ENCODE results near the gene PRKAG1. TPM values are rescaled to one million over a fixed set of nuclear protein-coding genes. Genes with fewer than 3 reads are reported as not detected.
A peak's percentile ranks its signal among the peaks of the same experiment; 100 is the strongest.

PRKAG1 gene
- total RNA-seq, 6 experiments from 2014 or later = 79.0 to 92.0 (median 83.3) TPM

- peaks cover 15% of the 10 kb centered on the region for H3K36me3 Mint-ChIP-seq (ENCODE audit: low read depth)
- H3K4me1 Mint-ChIP-seq (ENCODE audit: low read depth) = peaks cover 12% of the 10 kb centered on the region
- TF ChIP-seq, protein P1, sequence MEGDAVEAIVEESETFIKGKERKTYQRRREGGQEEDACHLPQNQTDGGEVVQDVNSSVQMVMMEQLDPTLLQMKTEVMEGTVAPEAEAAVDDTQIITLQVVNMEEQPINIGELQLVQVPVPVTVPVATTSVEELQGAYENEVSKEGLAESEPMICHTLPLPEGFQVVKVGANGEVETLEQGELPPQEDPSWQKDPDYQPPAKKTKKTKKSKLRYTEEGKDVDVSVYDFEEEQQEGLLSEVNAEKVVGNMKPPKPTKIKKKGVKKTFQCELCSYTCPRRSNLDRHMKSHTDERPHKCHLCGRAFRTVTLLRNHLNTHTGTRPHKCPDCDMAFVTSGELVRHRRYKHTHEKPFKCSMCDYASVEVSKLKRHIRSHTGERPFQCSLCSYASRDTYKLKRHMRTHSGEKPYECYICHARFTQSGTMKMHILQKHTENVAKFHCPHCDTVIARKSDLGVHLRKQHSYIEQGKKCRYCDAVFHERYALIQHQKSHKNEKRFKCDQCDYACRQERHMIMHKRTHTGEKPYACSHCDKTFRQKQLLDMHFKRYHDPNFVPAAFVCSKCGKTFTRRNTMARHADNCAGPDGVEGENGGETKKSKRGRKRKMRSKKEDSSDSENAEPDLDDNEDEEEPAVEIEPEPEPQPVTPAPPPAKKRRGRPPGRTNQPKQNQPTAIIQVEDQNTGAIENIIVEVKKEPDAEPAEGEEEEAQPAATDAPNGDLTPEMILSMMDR (IDR thresholded peaks at IDR 0.05) = no peak
- DNase-seq = no peak
- no peaks in the 10 kb centered on the region for H3K9me3 Mint-ChIP-seq
- H3K27ac Mint-ChIP-seq = peak overlapping the region; percentile 18; the same call in 1 of the 2 replicates
- no peak overlapping the region for H3K4me3 Mint-ChIP-seq
- H3K27me3 Mint-ChIP-seq (ENCODE audit: insufficient read depth) = peaks cover 7% of the 10 kb centered on the region; the same call in 1 of the 2 replicates
Measured at GRCh38 chr12:49023812-49024211, 5.2 kb upstream of the PRKAG1 start.

DNA sequence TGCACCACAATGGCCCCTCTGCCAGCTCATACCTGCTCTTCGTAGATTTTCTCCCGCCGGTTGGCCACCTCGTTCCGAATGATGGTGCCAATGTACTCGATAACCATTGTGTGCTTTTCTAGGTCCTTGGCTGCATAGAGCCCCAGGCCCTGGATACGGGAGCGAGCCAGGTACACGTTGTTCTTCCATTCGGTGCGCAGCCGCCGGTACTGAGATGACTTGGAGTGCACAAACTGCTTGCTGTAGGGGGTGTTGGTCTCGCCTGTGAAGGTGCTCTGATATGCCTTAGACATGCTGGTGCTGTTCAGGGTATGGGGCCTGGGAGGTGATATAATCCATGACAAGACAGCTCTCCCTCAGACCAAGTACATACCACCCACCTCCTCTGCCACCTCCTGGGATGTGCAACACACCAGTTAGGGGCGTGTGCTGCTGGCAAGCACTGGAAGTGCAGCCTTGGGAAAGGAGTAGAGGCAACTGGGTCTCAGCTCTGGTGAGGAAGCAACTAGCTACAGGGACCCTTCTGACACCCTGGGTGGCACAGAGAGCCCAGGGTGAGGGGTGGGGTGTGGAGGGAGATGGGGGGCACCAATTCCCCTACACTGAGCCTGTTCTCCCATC lies 4.1 kb upstream of the PRKAG1 start:
- Mint-ChIP-seq H3K27ac (0 out of 2 replicates have a peak overlapping the region, but pooled peaks have one; percentile 40), H3K4me1 (ENCODE audit: low read depth) (peaks cover 18% of the 10 kb centered on the region), H3K27me3 (ENCODE audit: insufficient read depth) (peaks cover 10% of the 10 kb centered on the region), H3K4me3 (no peak overlapping the region), H3K9me3 (no peaks in the 10 kb centered on the region), H3K36me3 (ENCODE audit: low read depth) (peaks cover 10% of the 10 kb centered on the region)
- no peak for DNase-seq
- TF ChIP-seq, protein P1 (IDR thresholded peaks at IDR 0.05) = no peak

DNA sequence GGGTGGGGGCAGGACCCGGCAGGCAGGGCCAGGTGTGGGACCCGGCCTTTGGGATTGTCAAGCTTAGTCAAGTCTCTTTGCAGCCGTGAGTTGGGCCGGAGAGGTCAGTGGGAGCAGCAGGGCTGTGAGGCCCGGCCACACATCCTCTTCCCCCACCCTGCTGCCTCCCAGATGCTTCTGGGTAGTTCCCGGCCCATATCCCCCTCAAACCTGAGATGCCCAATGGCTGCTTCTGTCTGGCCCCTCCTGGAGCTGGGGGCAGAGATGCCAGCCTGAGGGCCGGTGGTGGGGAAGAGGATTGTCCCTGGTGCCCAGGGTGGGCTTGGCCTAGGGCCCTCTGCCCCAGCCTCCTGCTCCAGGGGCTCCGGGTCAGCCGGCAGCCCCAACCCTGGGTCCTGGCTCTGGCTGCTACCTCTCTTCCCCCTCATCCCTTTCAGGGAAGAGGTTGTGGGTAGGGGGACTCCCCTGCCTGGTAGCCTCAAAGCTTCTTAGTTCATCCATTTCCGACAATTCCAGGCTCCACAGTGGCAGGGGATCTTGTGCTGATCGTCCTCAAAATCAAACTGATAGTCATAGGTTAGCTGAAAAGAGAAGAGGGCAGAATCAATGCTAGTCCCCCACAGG lies 2.8 kb upstream of the PRKAG1 start:
- Mint-ChIP-seq H3K27me3 (ENCODE audit: insufficient read depth) (peaks cover 10% of the 10 kb centered on the region), H3K27ac (peak overlapping the region; percentile 16; the same call in 1 of the 2 replicates), H3K4me3 (no peak overlapping the region), H3K4me1 (ENCODE audit: low read depth) (peaks cover 31% of the 10 kb centered on the region), H3K9me3 (no peaks in the 10 kb centered on the region), H3K36me3 (ENCODE audit: low read depth) (peaks cover 14% of the 10 kb centered on the region)
- no peak for DNase-seq
- TF ChIP-seq, protein P1 (IDR thresholded peaks at IDR 0.05) = no peak

GRCh38 chr12:49020441-49020840 lies 1.9 kb upstream of the PRKAG1 start:
- Mint-ChIP-seq H3K4me3 (no peak overlapping the region), H3K9me3 (no peaks in the 10 kb centered on the region), H3K36me3 (ENCODE audit: low read depth) (peaks cover 21% of the 10 kb centered on the region), H3K27ac (peak overlapping the region; percentile 6; the same call in 1 of the 2 replicates), H3K4me1 (ENCODE audit: low read depth) (peaks cover 39% of the 10 kb centered on the region), H3K27me3 (ENCODE audit: insufficient read depth) (peaks cover 11% of the 10 kb centered on the region)
- no peak for DNase-seq
- TF ChIP-seq, protein P1 (IDR thresholded peaks at IDR 0.05) = no peak

DNA sequence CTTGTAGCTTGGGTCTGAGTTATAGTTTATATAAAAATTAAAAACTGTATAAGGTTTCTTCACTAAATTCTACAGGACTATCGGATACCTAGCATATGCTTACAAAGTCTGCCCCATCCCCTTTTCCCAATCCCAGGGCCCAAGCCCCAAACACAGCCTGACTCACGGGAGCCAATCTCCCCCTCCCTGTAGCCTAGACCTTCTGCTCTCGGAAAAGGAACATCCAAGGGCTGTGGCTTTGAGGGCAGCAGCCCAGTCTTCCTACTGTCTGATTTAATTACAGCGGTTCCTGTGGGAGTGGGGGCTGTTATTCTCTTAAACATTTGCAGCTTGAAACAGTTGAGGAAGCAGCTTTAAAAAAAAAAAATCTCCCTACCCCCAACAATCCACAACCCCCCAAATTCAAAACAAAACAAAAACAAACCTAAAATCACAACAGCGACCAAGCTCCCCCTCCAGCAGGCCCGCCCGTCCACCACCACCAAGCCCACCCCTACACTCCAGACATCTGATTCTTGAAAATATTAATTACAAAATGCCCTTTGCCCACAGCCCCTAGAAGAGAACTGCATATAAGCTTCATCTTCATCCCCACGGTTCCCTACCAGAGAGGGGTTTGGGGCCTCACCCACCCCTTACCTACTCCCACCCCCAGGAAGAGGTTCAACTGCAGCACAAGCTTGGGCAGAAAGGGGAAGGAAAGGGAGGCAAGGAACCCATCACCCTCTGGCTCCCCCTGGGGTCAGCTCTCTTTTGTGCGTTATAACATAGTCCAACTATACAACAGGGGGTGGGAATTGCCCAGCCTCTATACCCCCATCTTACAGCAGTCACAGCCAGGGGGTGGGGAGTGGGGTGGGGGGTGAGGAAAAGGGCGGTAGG lies 1.1 kb upstream of the PRKAG1 start:
- DNase-seq = peak; percentile 21
- H3K9me3 Mint-ChIP-seq = no peaks in the 10 kb centered on the region
- H3K27me3 Mint-ChIP-seq (ENCODE audit: insufficient read depth) = peaks cover 11% of the 10 kb centered on the region
- peak overlapping the region; percentile 95 for H3K4me3 Mint-ChIP-seq
- H3K36me3 Mint-ChIP-seq (ENCODE audit: low read depth) = peaks cover 21% of the 10 kb centered on the region
- TF ChIP-seq, protein P1 (IDR thresholded peaks at IDR 0.05) = peak; percentile 58
- peaks cover 47% of the 10 kb centered on the region for H3K4me1 Mint-ChIP-seq (ENCODE audit: low read depth)
- H3K27ac Mint-ChIP-seq = peak overlapping the region; percentile 99
